WERI-Rb-1 (cell line): ENCODE data around the gene TWIST2.

Experiments used
- DNase-seq: peaks from one replicate; pipeline ENCODE4 v3.0.0-alpha.2; 2020
- H3K27ac ChIP-seq: fragments of 250-450 bp; sonication (Bioruptor Pico); 2 replicates; pipeline ENCODE4 v1.5.1; 2020; ENCODE audit warnings: mild to moderate bottlenecking, moderate library complexity
- H3K27me3 ChIP-seq: fragments of 250-450 bp; sonication (Bioruptor Pico); 2 replicates; pipeline ENCODE4 v1.5.1; 2021; ENCODE audit warnings: mild to moderate bottlenecking, low read depth, moderate library complexity; ENCODE audit not compliant: insufficient read depth, severe bottlenecking
- H3K36me3 ChIP-seq: fragments of 250-450 bp; sonication (Bioruptor Pico); 2 replicates; pipeline ENCODE4 v1.5.1; 2020; ENCODE audit warnings: mild to moderate bottlenecking, moderate library complexity
- H3K4me3 ChIP-seq: 2 replicates; pipeline ENCODE4 v1.5.1; 2011; ENCODE audit warnings: low read depth, mild to moderate bottlenecking, control low read depth, low read length
- H3K9me3 ChIP-seq: fragments of 250-450 bp; sonication (Bioruptor Pico); 2 replicates; pipeline ENCODE4 v1.5.1; 2021; ENCODE audit warnings: mild to moderate bottlenecking, moderate library complexity; ENCODE audit not compliant: severe bottlenecking
- TF ChIP-seq, protein P1 (sequence below): IDR thresholded peaks from 2 replicates; pipeline ENCODE4 v1.5.1; 2011; ENCODE audit warnings: low read depth, mild to moderate bottlenecking, control low read depth, inconsistent platforms, low read length

The TWIST2 gene

DNA sequence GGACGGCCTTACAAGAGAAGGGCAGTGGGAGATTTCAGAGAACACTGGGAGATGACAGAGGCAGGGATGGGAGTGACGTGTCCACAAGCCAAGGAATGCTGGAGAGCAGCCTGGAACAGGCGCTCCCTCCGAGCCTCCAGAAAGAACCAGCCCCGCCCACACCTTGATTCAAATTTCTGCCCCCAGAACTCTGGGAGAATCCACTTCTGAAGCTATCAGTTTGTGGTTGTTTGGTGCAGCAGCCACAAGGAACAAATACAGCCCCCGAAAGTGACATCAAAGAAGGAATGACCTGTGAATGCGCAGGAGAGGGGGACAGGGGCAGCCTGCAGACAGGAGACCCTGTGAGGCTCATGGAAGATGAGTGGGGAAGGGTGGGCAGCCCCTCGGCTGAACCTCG lies 67.3 kb downstream of the TWIST2 start:
- TF ChIP-seq, protein P1, sequence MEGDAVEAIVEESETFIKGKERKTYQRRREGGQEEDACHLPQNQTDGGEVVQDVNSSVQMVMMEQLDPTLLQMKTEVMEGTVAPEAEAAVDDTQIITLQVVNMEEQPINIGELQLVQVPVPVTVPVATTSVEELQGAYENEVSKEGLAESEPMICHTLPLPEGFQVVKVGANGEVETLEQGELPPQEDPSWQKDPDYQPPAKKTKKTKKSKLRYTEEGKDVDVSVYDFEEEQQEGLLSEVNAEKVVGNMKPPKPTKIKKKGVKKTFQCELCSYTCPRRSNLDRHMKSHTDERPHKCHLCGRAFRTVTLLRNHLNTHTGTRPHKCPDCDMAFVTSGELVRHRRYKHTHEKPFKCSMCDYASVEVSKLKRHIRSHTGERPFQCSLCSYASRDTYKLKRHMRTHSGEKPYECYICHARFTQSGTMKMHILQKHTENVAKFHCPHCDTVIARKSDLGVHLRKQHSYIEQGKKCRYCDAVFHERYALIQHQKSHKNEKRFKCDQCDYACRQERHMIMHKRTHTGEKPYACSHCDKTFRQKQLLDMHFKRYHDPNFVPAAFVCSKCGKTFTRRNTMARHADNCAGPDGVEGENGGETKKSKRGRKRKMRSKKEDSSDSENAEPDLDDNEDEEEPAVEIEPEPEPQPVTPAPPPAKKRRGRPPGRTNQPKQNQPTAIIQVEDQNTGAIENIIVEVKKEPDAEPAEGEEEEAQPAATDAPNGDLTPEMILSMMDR: no peak
- Histone ChIP-seq H3K27me3 (peaks cover 93% of the 10 kb centered on the region), H3K9me3 (no peaks in the 10 kb centered on the region), H3K27ac (no peak overlapping the region), H3K36me3 (no peaks in the 10 kb centered on the region), H3K4me3 (no peak overlapping the region)
- DNase-seq: no peak

DNA sequence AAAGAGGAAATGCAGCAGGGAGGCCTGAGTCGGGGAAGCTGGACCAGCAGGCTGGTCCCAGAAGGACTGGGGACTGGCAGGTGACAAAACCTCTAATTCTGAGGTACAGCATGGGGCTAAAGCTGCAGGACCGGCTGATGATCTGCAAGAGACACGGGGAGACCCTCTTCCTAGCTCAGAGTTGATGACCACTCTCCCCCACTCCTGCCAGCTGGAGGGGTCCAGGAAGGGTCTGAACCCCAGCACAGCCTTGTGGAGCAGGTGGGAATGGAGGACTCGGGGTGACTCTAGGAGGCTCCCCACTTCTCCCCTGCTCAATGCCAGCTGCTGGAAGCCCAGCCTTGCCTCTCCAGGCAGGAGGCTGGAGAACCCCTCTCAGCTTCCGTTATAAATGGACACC lies 67.7 kb downstream of the TWIST2 start:
- H3K27me3 ChIP-seq: peaks cover 92% of the 10 kb centered on the region

DNA sequence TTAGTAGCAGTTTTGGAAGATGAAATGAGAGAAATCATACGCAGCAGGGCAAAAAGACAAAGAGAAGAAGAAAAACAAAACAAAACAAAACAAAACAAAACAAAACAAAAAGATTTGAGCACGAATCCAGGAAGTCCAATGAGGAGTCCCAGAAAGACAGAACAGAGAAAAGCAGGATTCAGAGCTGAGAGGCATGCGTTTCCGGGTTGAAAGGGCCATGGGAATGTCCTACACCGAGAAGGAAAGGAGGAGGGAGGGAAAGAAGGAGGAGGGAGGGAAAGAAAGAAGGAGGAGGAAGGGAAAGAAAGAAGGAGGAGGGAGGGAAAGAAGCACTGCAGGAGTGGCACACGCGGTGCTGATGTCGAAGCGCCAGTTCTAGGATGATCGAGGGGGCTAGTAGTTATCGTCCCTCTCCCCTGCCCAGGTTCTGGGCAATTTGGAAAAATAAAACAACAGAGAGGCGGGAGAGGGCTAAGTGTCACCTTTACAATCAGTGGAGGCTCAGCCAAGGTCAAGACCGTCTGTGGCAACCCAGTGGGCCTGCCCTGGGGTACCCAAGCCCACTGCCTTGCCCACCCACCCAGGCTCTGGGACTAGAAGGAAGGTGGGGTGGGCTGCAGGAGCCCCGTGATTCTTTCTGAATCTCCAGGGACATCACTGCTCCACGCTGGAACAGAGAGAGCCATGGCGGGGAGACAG lies 68.4 kb downstream of the TWIST2 start:
- no peak overlapping the region for H3K27ac ChIP-seq

More for the DNA sequence above, 67.7 kb downstream of the TWIST2 start:
- TF ChIP-seq, protein P1: no peak
- Histone ChIP-seq H3K36me3 (no peaks in the 10 kb centered on the region), H3K4me3 (no peak overlapping the region), H3K9me3 (no peaks in the 10 kb centered on the region), H3K27ac (no peak overlapping the region)
- DNase-seq: no peak

DNA sequence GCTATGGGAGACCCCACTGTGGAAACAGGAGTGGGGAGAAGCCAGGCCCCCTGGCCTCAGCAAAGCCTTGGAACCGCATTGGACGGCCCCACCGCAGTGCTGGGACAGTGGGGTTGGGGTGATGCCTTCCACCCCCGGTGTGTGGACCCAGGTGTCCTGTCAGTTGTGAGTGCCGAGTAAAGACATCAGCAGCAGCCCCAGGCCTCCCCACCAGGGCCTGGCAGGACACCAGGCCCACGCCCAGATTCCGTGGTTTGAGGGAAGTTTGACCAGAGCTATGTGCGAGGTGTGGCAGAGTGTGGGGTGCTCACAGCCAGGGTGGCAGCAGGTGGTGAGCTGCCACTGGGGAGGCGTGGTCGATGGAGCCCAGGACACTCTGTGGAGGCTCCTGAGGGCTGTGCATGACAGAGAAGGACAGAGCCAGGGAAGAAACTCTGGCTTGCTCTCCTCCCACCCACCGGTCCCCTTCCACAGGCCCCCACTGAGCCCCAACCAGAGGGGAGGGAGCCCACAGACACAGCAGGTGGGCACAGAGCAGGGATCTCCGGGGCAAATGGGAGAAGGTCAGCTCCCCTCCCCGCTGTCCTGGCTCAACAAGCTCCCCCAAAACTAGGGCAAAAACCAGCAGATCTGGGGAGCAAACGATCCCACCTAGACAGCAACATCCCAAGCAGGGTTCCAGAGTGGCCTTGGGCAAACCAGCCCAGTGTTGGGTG lies 69.1 kb downstream of the TWIST2 start:
- Histone ChIP-seq H3K27ac (no peak overlapping the region), H3K9me3 (no peaks in the 10 kb centered on the region), H3K4me3 (no peak overlapping the region), H3K27me3 (peaks cover 97% of the 10 kb centered on the region), H3K36me3 (no peaks in the 10 kb centered on the region)
- DNase-seq: no peak
- TF ChIP-seq, protein P1: no peak

More for the DNA sequence above, 68.4 kb downstream of the TWIST2 start:
- no peaks in the 10 kb centered on the region for H3K9me3 ChIP-seq
- H3K36me3 ChIP-seq: no peaks in the 10 kb centered on the region
- DNase-seq: no peak
- H3K27me3 ChIP-seq: peaks cover 92% of the 10 kb centered on the region
- H3K4me3 ChIP-seq: no peak overlapping the region
- TF ChIP-seq, protein P1: no peak

DNA sequence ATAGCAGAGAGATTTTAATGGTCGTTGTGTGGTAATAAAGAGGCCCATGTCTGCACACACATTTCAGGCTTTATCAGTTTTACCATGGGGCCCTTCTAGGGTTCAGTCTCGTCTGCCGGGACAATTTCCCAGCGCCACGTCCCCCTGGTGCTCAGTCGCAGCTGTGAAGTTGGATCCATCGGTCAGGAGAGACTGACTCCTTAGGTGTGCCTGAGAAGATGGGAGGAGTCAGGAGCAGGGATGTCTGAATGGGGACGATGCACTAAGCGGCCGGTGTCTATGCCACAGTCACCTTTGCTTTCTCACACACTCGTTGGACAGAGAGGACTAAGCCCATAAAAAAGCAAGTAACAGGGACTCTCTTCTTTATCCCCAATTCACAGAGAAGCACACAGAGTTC lies 71.4 kb downstream of the TWIST2 start:
- no peak for DNase-seq
- TF ChIP-seq, protein P1: no peak
- Histone ChIP-seq H3K36me3 (no peaks in the 10 kb centered on the region), H3K27ac (no peak overlapping the region), H3K9me3 (no peaks in the 10 kb centered on the region), H3K27me3 (peaks cover 96% of the 10 kb centered on the region), H3K4me3 (no peak overlapping the region)
